Endodermal cell (in vitro differentiated cells): ENCODE results near the gene AP5S1. TPM values are rescaled to one million over a fixed set of nuclear protein-coding genes. Genes with fewer than 3 reads are reported as not detected.

Experiments used
- DNase-seq: peaks from one replicate; pipeline ENCODE4 v3.0.0-alpha.2; 2017
- H3K27ac ChIP-seq: 2 replicates; pipeline ENCODE4 v1.5.1; 2013; ENCODE audit warnings: mild to moderate bottlenecking, low read depth, low read length, moderate library complexity
- H3K27me3 ChIP-seq: 2 replicates; pipeline ENCODE4 v1.6.1; 2013; ENCODE audit warnings: mild to moderate bottlenecking, low read length, moderate library complexity; ENCODE audit not compliant: insufficient read depth, control insufficient read depth, poor library complexity, severe bottlenecking
- H3K36me3 ChIP-seq: 2 replicates; pipeline ENCODE4 v1.7.0; 2013; ENCODE audit warnings: mild to moderate bottlenecking, low read length, moderate library complexity; ENCODE audit not compliant: control insufficient read depth, insufficient read depth
- H3K4me1 ChIP-seq: one replicate; pipeline ENCODE4 v1.7.0; 2013; ENCODE audit warnings: low read length; ENCODE audit not compliant: control insufficient read depth, insufficient read depth
- H3K4me3 ChIP-seq: 2 replicates; pipeline ENCODE4 v1.5.1; 2013; ENCODE audit warnings: mild to moderate bottlenecking, low read length, moderate library complexity
- H3K9ac ChIP-seq: 2 replicates; pipeline ENCODE4 v1.6.1; 2013; ENCODE audit warnings: mild to moderate bottlenecking, low read length, moderate library complexity; ENCODE audit not compliant: poor library complexity, severe bottlenecking; ENCODE audit errors: extremely low read depth
- H3K9me3 ChIP-seq: 2 replicates; pipeline ENCODE4 v1.6.1; 2013; ENCODE audit warnings: mild to moderate bottlenecking, low read length, moderate library complexity; ENCODE audit not compliant: control insufficient read depth
- H3K27ac Mint-ChIP-seq: 2 replicates; pipeline ENCODE4 v1.8.0; 2020; ENCODE audit warnings: mixed read lengths
- H3K27me3 Mint-ChIP-seq: 2 replicates; pipeline ENCODE4 v1.8.0; 2021; ENCODE audit warnings: mild to moderate bottlenecking, mixed read lengths; ENCODE audit not compliant: insufficient read depth
- H3K36me3 Mint-ChIP-seq: 2 replicates; pipeline ENCODE4 v1.8.0; 2020; ENCODE audit warnings: low read depth, mixed read lengths
- H3K4me1 Mint-ChIP-seq: 2 replicates; pipeline ENCODE4 v1.8.0; 2020; ENCODE audit warnings: mixed read lengths
- H3K4me3 Mint-ChIP-seq: 2 replicates; pipeline ENCODE4 v1.8.0; 2020; ENCODE audit warnings: mild to moderate bottlenecking, moderate library complexity, mixed read lengths
- H3K9me3 Mint-ChIP-seq: 2 replicates; pipeline ENCODE4 v1.8.0; 2020; ENCODE audit warnings: mild to moderate bottlenecking, mixed read lengths
- CTCF ChIP-seq: fragments of 200-600 bp; sonication (generic); conservative IDR thresholded peaks from 2 replicates; pipeline ENCODE4 v1.5.0; 2021; ENCODE audit warnings: antibody characterized with exemption, mild to moderate bottlenecking
- WGBS, 2 experiments: methylation state at CpG; one replicate each; pipeline versions ENCODE4 v1.1.5 to v1.1.7; 2013; ENCODE audit warnings: missing lambda C conversion rate in 2 of 2, mixed read lengths in 1 of 2; ENCODE audit not compliant: insufficient coverage in 1 of 2, insufficient read length in 1 of 2; 5-methylcytosine and 5-hydroxymethylcytosine counted together
- total RNA-seq, 2 donors: library from RNA; stranded (reverse); fragmentation: NEBNext Ultra II Directional in 1 of 2; extraction: Animal tissue kit (Norgen Biotek cat#: 25700) in 1 of 2; gene quantifications; 2 replicates in 1 of 2; 3 replicates in 1 of 2; pipeline ENCODE4 v1.2.1, GENCODE V29; 2021

Gene AP5S1
- total RNA-seq, 2 donors from 2014 or later: 5.1 to 6.1 TPM

GRCh38 chr20:3803289-3803688, 17.1 kb upstream of the AP5S1 start:
- no peak overlapping the region for H3K27ac ChIP-seq
- Mint-ChIP-seq H3K27me3 (no peaks in the 10 kb centered on the region), H3K4me3 (no peak overlapping the region), H3K36me3 (peaks cover 43% of the 10 kb centered on the region), H3K9me3 (peaks cover 1% of the 10 kb centered on the region), H3K27ac (no peak overlapping the region), H3K4me1 (peaks cover 25% of the 10 kb centered on the region)
- H3K27me3 ChIP-seq: no peaks in the 10 kb centered on the region
- no peak for TF ChIP-seq CTCF
- 91 to 93% methylated on average over 14 of the region's 14 CpGs for WGBS, 2 experiments
- DNase-seq: no peak
- peaks cover 15% of the 10 kb centered on the region for H3K4me1 ChIP-seq
- peaks cover 35% of the 10 kb centered on the region for H3K36me3 ChIP-seq
- no peaks in the 10 kb centered on the region for H3K9me3 ChIP-seq
- H3K9ac ChIP-seq: no peak overlapping the region
- no peak overlapping the region for H3K4me3 ChIP-seq

GRCh38 chr20:3803854-3804253, 16.5 kb upstream of the AP5S1 start:
- DNase-seq: no peak
- peaks cover 43% of the 10 kb centered on the region for H3K36me3 Mint-ChIP-seq
- Histone ChIP-seq H3K9me3 (no peaks in the 10 kb centered on the region), H3K27me3 (no peaks in the 10 kb centered on the region), H3K36me3 (peaks cover 33% of the 10 kb centered on the region), H3K4me1 (peaks cover 14% of the 10 kb centered on the region), H3K9ac (no peak overlapping the region), H3K27ac (no peak overlapping the region), H3K4me3 (no peak overlapping the region)
- H3K27me3 Mint-ChIP-seq: no peaks in the 10 kb centered on the region
- peaks cover 25% of the 10 kb centered on the region for H3K4me1 Mint-ChIP-seq
- WGBS, 2 experiments: 73 to 80% methylated on average over 3 to 6 of the region's 6 CpGs
- H3K9me3 Mint-ChIP-seq: peaks cover 1% of the 10 kb centered on the region
- H3K27ac Mint-ChIP-seq: no peak overlapping the region
- H3K4me3 Mint-ChIP-seq: no peak overlapping the region
- TF ChIP-seq CTCF: no peak

GRCh38 chr20:3804254-3804751, 16.0 kb upstream of the AP5S1 start:
- H3K4me3 ChIP-seq: no peak overlapping the region
- Mint-ChIP-seq H3K36me3 (peaks cover 43% of the 10 kb centered on the region), H3K27ac (no peak overlapping the region), H3K9me3 (peaks cover 1% of the 10 kb centered on the region), H3K4me1 (peaks cover 25% of the 10 kb centered on the region), H3K27me3 (no peaks in the 10 kb centered on the region), H3K4me3 (no peak overlapping the region)
- no peaks in the 10 kb centered on the region for H3K9me3 ChIP-seq
- H3K9ac ChIP-seq: no peak overlapping the region
- H3K27me3 ChIP-seq: no peaks in the 10 kb centered on the region
- H3K4me1 ChIP-seq: peaks cover 11% of the 10 kb centered on the region
- 85 to 90% methylated on average over 8 to 10 of the region's 11 CpGs for WGBS, 2 experiments
- no peak overlapping the region for H3K27ac ChIP-seq
- TF ChIP-seq CTCF: no peak
- no peak for DNase-seq
- peaks cover 31% of the 10 kb centered on the region for H3K36me3 ChIP-seq
